HEK293T (cell line): ENCODE results near the gene UCMA.

Experiments
- BHLHE40 ChIP-seq: fragments of 450-650 bp; IDR thresholded peaks from 2 replicates; pipeline ENCODE4 v1.6.1; 2016; ENCODE audit warnings: mild to moderate bottlenecking, moderate library complexity, borderline replicate concordance
- ELF4 ChIP-seq: fragments of 450-650 bp; IDR thresholded peaks from 2 replicates; pipeline ENCODE4 v1.6.1; 2017; ENCODE audit warnings: antibody characterized with exemption
- FOXK2 ChIP-seq: fragments of 450-650 bp; IDR thresholded peaks from 2 replicates; pipeline ENCODE4 v1.6.1; 2016; ENCODE audit warnings: mild to moderate bottlenecking
- FOXM1 ChIP-seq: fragments of 450-650 bp; IDR thresholded peaks from 2 replicates; pipeline ENCODE4 v1.6.1; 2017; ENCODE audit warnings: mild to moderate bottlenecking, borderline replicate concordance
- HDGF ChIP-seq: fragments of 450-650 bp; IDR thresholded peaks from 2 replicates; pipeline ENCODE4 v1.6.1; 2017; ENCODE audit warnings: antibody characterized with exemption, borderline replicate concordance
- NFRKB ChIP-seq: fragments of 450-650 bp; IDR thresholded peaks from 2 replicates; pipeline ENCODE4 v1.6.1; 2016; ENCODE audit warnings: mild to moderate bottlenecking, moderate library complexity
- SUZ12 ChIP-seq: fragments of 450-650 bp; IDR thresholded peaks from 2 replicates; pipeline ENCODE4 v1.6.1; 2016; ENCODE audit warnings: mild to moderate bottlenecking

- TF ChIP-seq FOXM1 (no peak), FOXK2 (no peak), HDGF (no peak), NFRKB (no peak), BHLHE40 (no peak), ELF4 (no peak), SUZ12 (no peak)
These were observed 29.4 kb upstream of the UCMA start for GRCh38 chr10:13263591-13263990.
